SK-N-SH treated with all-trans-retinoic acid at 6 μM for 48 hours (cell line): ENCODE measurements around the gene LCE1E.

ENCODE experiments used
- ATAC-seq: fragments of 200-7000 bp; cut with Tn5 transposase; 3 replicates; pipeline ENCODE4 v1.9.1; 2020; ENCODE audit warnings: mild to moderate bottlenecking, moderate library complexity
- ARNTL ChIP-seq: fragments of 450-650 bp; formaldehyde crosslinking; IDR thresholded peaks from 2 replicates; pipeline ENCODE4 v1.5.0; 2020; ENCODE audit warnings: low read depth, mild to moderate bottlenecking, moderate library complexity, borderline replicate concordance
- BACH2 ChIP-seq: fragments of 250-450 bp; sonication (Bioruptor Pico); IDR thresholded peaks from 2 replicates; pipeline ENCODE4 v1.9.0; 2021; ENCODE audit warnings: mild to moderate bottlenecking, borderline replicate concordance
- CSDC2 ChIP-seq: fragments of 250-450 bp; sonication (Bioruptor Pico); IDR thresholded peaks from 2 replicates; pipeline ENCODE4 v1.5.0; 2020; ENCODE audit warnings: mild to moderate bottlenecking, moderate library complexity
- ESRRG ChIP-seq: fragments of 250-450 bp; sonication (Bioruptor Pico); IDR thresholded peaks from 2 replicates; pipeline ENCODE4 v1.6.1; 2021; ENCODE audit warnings: mild to moderate bottlenecking
- PPARA ChIP-seq: fragments of 250-450 bp; sonication (Bioruptor Pico); IDR thresholded peaks from 2 replicates; pipeline ENCODE4 v1.5.0; 2020; ENCODE audit warnings: mild to moderate bottlenecking, borderline replicate concordance
- SNAI2 ChIP-seq: fragments of 250-450 bp; sonication (Bioruptor Pico); IDR thresholded peaks from 2 replicates; pipeline ENCODE4 v1.5.0; 2020; ENCODE audit warnings: mild to moderate bottlenecking, moderate library complexity
- TOX ChIP-seq: fragments of 250-450 bp; sonication (Bioruptor Pico); IDR thresholded peaks from 2 replicates; pipeline ENCODE4 v1.8.0; 2021; ENCODE audit warnings: mild to moderate bottlenecking, moderate library complexity, borderline replicate concordance
- ZC3H10 ChIP-seq: fragments of 250-450 bp; sonication (Bioruptor Pico); IDR thresholded peaks from 2 replicates; pipeline ENCODE4 v1.5.1; 2021; ENCODE audit warnings: mild to moderate bottlenecking, moderate library complexity
- ZFP30 ChIP-seq: fragments of 450-650 bp; formaldehyde crosslinking; IDR thresholded peaks from 2 replicates; pipeline ENCODE4 v1.5.0; 2022; ENCODE audit warnings: mild to moderate bottlenecking, moderate library complexity
- ZNF565 ChIP-seq: fragments of 450-650 bp; formaldehyde crosslinking; conservative IDR thresholded peaks from 2 replicates; pipeline ENCODE4 v1.5.0; 2020; ENCODE audit warnings: low read depth, mild to moderate bottlenecking, moderate library complexity
- ZNF70 ChIP-seq: fragments of 450-650 bp; formaldehyde crosslinking; IDR thresholded peaks from 2 replicates; pipeline ENCODE4 v1.5.0; 2020; ENCODE audit warnings: mild to moderate bottlenecking, moderate library complexity
- ZNF8 ChIP-seq: fragments of 450-650 bp; formaldehyde crosslinking; IDR thresholded peaks from 2 replicates; pipeline ENCODE4 v1.5.0; 2020; ENCODE audit warnings: mild to moderate bottlenecking, moderate library complexity
- TF ChIP-seq, protein P1 (sequence below): fragments of 250-450 bp; sonication (Bioruptor Pico); IDR thresholded peaks from 2 replicates; pipeline ENCODE4 v1.8.0; 2021; ENCODE audit warnings: low read depth, mild to moderate bottlenecking, moderate library complexity, borderline replicate concordance
- TF ChIP-seq, protein P2 (sequence below): fragments of 250-450 bp; sonication (Bioruptor Pico); IDR thresholded peaks from 2 replicates; pipeline ENCODE4 v1.5.1; 2021; ENCODE audit warnings: mild to moderate bottlenecking, moderate library complexity
- TF ChIP-seq, protein P3 (sequence below): fragments of 250-450 bp; sonication (Bioruptor Pico); IDR thresholded peaks from 2 replicates; pipeline ENCODE4 v1.5.1; 2020; ENCODE audit warnings: low read depth, mild to moderate bottlenecking, moderate library complexity
- TF ChIP-seq, protein P4 (sequence below): fragments of 250-450 bp; sonication (Bioruptor Pico); IDR thresholded peaks from 2 replicates; pipeline ENCODE4 v1.5.0; 2020; ENCODE audit warnings: mild to moderate bottlenecking, moderate library complexity
- TF ChIP-seq, protein P5 (sequence below): fragments of 250-450 bp; sonication (Bioruptor Pico); IDR thresholded peaks from 2 replicates; pipeline ENCODE4 v1.8.0; 2020; ENCODE audit warnings: mild to moderate bottlenecking, moderate library complexity, borderline replicate concordance

LCE1E gene

DNA sequence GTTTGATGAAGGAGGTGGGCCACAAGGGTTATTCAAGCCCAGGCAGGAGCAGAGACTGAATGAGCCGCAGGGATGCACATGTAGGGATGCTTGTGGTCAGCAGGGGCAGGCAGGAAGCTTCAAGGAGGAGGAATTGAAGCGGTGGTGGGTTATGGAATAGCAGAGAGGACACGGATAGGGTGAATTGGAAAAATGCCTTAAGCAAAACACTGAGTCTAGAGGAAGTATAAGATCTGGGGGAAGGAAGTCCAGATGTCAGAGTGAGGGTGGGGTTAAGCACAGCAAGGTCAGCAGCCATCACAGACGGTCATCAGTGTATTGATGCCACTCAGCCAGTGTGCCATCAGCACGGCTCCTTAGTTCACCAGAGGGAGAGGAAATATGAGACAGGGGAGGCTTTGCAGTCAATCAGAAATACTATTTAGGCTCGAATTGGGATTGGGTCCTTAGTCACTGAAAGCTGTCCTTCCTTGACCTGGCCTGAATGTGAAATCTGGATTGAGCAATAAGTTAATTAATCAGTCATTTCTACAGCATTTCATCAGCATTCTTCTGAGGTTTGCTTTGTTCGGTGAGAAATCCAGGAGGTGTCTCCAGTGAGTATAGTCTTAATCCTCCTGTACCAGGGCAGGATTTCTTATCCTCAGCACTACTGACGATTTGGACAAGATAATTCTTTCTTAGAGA lies 17.1 kb upstream of the LCE1E start:
- no peak for TF ChIP-seq BACH2 (CRISPR knock-in tag)
- no peak for TF ChIP-seq ESRRG
- no peak for TF ChIP-seq ARNTL (CRISPR knock-in tag)
- no peak for TF ChIP-seq CSDC2 (CRISPR knock-in tag)
- no peak for TF ChIP-seq ZNF8 (CRISPR knock-in tag)
- TF ChIP-seq, protein P1, sequence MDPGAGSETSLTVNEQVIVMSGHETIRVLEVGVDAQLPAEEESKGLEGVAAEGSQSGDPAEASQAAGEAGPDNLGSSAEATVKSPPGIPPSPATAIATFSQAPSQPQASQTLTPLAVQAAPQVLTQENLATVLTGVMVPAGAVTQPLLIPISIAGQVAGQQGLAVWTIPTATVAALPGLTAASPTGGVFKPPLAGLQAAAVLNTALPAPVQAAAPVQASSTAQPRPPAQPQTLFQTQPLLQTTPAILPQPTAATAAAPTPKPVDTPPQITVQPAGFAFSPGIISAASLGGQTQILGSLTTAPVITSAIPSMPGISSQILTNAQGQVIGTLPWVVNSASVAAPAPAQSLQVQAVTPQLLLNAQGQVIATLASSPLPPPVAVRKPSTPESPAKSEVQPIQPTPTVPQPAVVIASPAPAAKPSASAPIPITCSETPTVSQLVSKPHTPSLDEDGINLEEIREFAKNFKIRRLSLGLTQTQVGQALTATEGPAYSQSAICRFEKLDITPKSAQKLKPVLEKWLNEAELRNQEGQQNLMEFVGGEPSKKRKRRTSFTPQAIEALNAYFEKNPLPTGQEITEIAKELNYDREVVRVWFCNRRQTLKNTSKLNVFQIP (CRISPR knock-in tag) = no peak
- no peak for TF ChIP-seq PPARA
- TF ChIP-seq, protein P2, sequence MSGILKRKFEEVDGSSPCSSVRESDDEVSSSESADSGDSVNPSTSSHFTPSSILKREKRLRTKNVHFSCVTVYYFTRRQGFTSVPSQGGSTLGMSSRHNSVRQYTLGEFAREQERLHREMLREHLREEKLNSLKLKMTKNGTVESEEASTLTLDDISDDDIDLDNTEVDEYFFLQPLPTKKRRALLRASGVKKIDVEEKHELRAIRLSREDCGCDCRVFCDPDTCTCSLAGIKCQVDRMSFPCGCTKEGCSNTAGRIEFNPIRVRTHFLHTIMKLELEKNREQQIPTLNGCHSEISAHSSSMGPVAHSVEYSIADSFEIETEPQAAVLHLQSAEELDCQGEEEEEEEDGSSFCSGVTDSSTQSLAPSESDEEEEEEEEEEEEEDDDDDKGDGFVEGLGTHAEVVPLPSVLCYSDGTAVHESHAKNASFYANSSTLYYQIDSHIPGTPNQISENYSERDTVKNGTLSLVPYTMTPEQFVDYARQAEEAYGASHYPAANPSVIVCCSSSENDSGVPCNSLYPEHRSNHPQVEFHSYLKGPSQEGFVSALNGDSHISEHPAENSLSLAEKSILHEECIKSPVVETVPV (CRISPR knock-in tag) = no peak
- TF ChIP-seq, protein P3, sequence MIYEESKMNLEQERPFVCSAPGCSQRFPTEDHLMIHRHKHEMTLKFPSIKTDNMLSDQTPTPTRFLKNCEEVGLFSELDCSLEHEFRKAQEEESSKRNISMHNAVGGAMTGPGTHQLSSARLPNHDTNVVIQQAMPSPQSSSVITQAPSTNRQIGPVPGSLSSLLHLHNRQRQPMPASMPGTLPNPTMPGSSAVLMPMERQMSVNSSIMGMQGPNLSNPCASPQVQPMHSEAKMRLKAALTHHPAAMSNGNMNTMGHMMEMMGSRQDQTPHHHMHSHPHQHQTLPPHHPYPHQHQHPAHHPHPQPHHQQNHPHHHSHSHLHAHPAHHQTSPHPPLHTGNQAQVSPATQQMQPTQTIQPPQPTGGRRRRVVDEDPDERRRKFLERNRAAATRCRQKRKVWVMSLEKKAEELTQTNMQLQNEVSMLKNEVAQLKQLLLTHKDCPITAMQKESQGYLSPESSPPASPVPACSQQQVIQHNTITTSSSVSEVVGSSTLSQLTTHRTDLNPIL (CRISPR knock-in tag) = no peak
- TF ChIP-seq, protein P4, sequence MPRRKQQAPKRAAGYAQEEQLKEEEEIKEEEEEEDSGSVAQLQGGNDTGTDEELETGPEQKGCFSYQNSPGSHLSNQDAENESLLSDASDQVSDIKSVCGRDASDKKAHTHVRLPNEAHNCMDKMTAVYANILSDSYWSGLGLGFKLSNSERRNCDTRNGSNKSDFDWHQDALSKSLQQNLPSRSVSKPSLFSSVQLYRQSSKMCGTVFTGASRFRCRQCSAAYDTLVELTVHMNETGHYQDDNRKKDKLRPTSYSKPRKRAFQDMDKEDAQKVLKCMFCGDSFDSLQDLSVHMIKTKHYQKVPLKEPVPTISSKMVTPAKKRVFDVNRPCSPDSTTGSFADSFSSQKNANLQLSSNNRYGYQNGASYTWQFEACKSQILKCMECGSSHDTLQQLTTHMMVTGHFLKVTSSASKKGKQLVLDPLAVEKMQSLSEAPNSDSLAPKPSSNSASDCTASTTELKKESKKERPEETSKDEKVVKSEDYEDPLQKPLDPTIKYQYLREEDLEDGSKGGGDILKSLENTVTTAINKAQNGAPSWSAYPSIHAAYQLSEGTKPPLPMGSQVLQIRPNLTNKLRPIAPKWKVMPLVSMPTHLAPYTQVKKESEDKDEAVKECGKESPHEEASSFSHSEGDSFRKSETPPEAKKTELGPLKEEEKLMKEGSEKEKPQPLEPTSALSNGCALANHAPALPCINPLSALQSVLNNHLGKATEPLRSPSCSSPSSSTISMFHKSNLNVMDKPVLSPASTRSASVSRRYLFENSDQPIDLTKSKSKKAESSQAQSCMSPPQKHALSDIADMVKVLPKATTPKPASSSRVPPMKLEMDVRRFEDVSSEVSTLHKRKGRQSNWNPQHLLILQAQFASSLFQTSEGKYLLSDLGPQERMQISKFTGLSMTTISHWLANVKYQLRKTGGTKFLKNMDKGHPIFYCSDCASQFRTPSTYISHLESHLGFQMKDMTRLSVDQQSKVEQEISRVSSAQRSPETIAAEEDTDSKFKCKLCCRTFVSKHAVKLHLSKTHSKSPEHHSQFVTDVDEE (CRISPR knock-in tag) = no peak
- TF ChIP-seq ZNF70 (CRISPR knock-in tag) = no peak
- TF ChIP-seq ZFP30 = no peak
- no peak for TF ChIP-seq SNAI2 (CRISPR knock-in tag)
- TF ChIP-seq, protein P5, sequence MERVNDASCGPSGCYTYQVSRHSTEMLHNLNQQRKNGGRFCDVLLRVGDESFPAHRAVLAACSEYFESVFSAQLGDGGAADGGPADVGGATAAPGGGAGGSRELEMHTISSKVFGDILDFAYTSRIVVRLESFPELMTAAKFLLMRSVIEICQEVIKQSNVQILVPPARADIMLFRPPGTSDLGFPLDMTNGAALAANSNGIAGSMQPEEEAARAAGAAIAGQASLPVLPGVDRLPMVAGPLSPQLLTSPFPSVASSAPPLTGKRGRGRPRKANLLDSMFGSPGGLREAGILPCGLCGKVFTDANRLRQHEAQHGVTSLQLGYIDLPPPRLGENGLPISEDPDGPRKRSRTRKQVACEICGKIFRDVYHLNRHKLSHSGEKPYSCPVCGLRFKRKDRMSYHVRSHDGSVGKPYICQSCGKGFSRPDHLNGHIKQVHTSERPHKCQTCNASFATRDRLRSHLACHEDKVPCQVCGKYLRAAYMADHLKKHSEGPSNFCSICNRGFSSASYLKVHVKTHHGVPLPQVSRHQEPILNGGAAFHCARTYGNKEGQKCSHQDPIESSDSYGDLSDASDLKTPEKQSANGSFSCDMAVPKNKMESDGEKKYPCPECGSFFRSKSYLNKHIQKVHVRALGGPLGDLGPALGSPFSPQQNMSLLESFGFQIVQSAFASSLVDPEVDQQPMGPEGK (CRISPR knock-in tag) = no peak
- TF ChIP-seq ZNF565 = no peak
- no peak for TF ChIP-seq TOX (CRISPR knock-in tag)
- TF ChIP-seq, all 23 proteins: peak for 0
- no peak for ATAC-seq

DNA sequence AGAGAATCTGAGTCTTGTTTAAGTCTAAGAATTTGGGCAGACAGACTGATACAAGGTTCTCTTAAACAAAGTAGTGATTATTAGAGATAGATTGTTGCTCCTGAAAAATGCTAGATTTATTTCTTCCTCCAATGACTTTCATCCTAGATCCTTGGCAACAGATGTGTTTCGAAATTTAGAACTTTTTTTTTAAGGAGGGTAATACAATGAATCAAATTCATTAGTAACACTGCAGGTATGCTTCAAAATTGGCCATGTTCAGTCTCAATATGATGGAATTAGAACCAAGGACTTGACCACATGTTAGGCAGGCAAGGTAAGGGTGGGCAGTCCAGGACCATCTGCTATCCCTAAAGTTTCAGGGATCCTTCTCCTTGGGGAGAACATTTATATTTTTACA lies 15.6 kb upstream of the LCE1E start:
- TF ChIP-seq, protein P3 (CRISPR knock-in tag) = no peak
- no peak for TF ChIP-seq ARNTL (CRISPR knock-in tag)
- TF ChIP-seq, protein P1 (CRISPR knock-in tag) = no peak
- no peak for TF ChIP-seq ZNF70 (CRISPR knock-in tag)
- no peak for TF ChIP-seq ZFP30
- no peak for TF ChIP-seq CSDC2 (CRISPR knock-in tag)
- TF ChIP-seq ZC3H10 = no peak
- no peak for TF ChIP-seq SNAI2 (CRISPR knock-in tag)
- no peak for TF ChIP-seq ESRRG
- ATAC-seq = no peak
